MCF 10A (cell line): Measurements from ENCODE around the gene GTF2IRD1. TPM values are rescaled to one million over a fixed set of nuclear protein-coding genes. Genes with fewer than 3 reads are reported as not detected.

Experiments used
- BruUV-seq: library from RNA; stranded (reverse); fragments of 400-500 nt; replicated peaks from 2 replicates; lab custom pipeline; 2021; lab: Mats Ljungman, UMichigan
- CTCF ChIA-PET: fragments of 300-600 bp; sonication (Branson Sonifier 250); formaldehyde crosslinking; extraction: SDS; loops from one replicate; lab custom pipeline; 2021; ENCODE audit warnings: antibody characterized with exemption, inconsistent platforms; lab: Yijun Ruan, JAX
- POLR2A ChIA-PET: fragments of 300-600, 350-650 bp; sonication (Branson Sonifier 250); formaldehyde crosslinking; extraction: SDS; loops from one replicate; lab custom pipeline; 2020; ENCODE audit warnings: antibody characterized with exemption, inconsistent platforms; lab: Yijun Ruan, JAX
- DNase-seq: peaks from one replicate; pipeline ENCODE4 v3.0.0-alpha.2; 2018; ENCODE audit not compliant: unreplicated experiment
- H3K27ac Mint-ChIP-seq: one replicate; pipeline ENCODE4 v1.8.0; 2022; ENCODE audit warnings: mild to moderate bottlenecking, low read depth, mixed read lengths; ENCODE audit not compliant: unreplicated experiment
- H3K27me3 Mint-ChIP-seq: one replicate; pipeline ENCODE4 v1.8.0; 2022; ENCODE audit warnings: mixed read lengths; ENCODE audit not compliant: insufficient read depth, unreplicated experiment
- H3K36me3 Mint-ChIP-seq: one replicate; pipeline ENCODE4 v1.8.0; 2022; ENCODE audit warnings: mild to moderate bottlenecking, moderate library complexity, mixed read lengths; ENCODE audit not compliant: insufficient read depth, unreplicated experiment
- H3K4me1 Mint-ChIP-seq: one replicate; pipeline ENCODE4 v1.8.0; 2022; ENCODE audit warnings: mixed read lengths; ENCODE audit not compliant: insufficient read depth, unreplicated experiment
- H3K4me3 Mint-ChIP-seq: one replicate; pipeline ENCODE4 v1.8.0; 2022; ENCODE audit warnings: mild to moderate bottlenecking, moderate library complexity, mixed read lengths; ENCODE audit not compliant: unreplicated experiment
- H3K9me3 Mint-ChIP-seq: one replicate; pipeline ENCODE4 v1.8.0; 2022; ENCODE audit warnings: mixed read lengths; ENCODE audit not compliant: unreplicated experiment
- CTCF ChIP-seq: fragments of 200-600 bp; IDR thresholded peaks from one replicate; pipeline ENCODE4 v1.8.0; 2022; ENCODE audit warnings: antibody characterized with exemption, mild to moderate bottlenecking; ENCODE audit not compliant: unreplicated experiment
- intact Hi-C: fragments of 100-400 bp; cut with micrococcal nuclease; formaldehyde crosslinking; loops from 2 replicates; pipeline ENCODE4 v1.14.1; 2022
- total RNA-seq: library from RNA; stranded (reverse); gene quantifications from 2 replicates; pipeline ENCODE4 v1.2.3, GENCODE V29; 2022

Gene GTF2IRD1
- total RNA-seq, 1 experiment from 2014 or later: 77.6 TPM

- intact Hi-C loops: no loop called here
- TF ChIP-seq CTCF: no peak
- POLR2A ChIA-PET: interaction anchor here (1.0 kb wide), 1 partner anchor 15 kb away, joined by 4 read pairs; no protein-coding TSS in a partner anchor
- BruUV-seq: no TSS peak
- Mint-ChIP-seq H3K36me3 (peaks cover 89% of the 10 kb centered on the region), H3K27ac (no peak overlapping the region), H3K4me3 (no peak overlapping the region), H3K4me1 (no peaks in the 10 kb centered on the region), H3K27me3 (no peaks in the 10 kb centered on the region), H3K9me3 (no peaks in the 10 kb centered on the region)
- no peak for DNase-seq
- CTCF ChIA-PET: no interaction called here
Observed at GRCh38 chr7:74518041-74518440, 64.3 kb downstream of the GTF2IRD1 start.

- no peaks in the 10 kb centered on the region for H3K9me3 Mint-ChIP-seq
- intact Hi-C loops: no loop called here
- no peak overlapping the region for H3K27ac Mint-ChIP-seq
- no TSS peak for BruUV-seq
- DNase-seq: no peak
- no peaks in the 10 kb centered on the region for H3K27me3 Mint-ChIP-seq
- peaks cover 89% of the 10 kb centered on the region for H3K36me3 Mint-ChIP-seq
- ChIA-PET POLR2A (interaction anchor here (1.0 kb wide), 1 partner anchor 16 kb away, joined by 4 read pairs; no protein-coding TSS in a partner anchor), CTCF (interaction anchor here (1.2 kb wide), 2 partner anchors 15 to 101 kb away, joined by 3 to 5 read pairs; no protein-coding TSS in a partner anchor)
- no peak for TF ChIP-seq CTCF
- no peaks in the 10 kb centered on the region for H3K4me1 Mint-ChIP-seq
- no peak overlapping the region for H3K4me3 Mint-ChIP-seq
Observed at GRCh38 chr7:74518654-74519053, 64.9 kb downstream of the GTF2IRD1 start.

GRCh38 chr7:74519395-74519794, 65.7 kb downstream of the GTF2IRD1 start:
- Mint-ChIP-seq H3K4me3 (no peak overlapping the region), H3K9me3 (no peaks in the 10 kb centered on the region), H3K27me3 (no peaks in the 10 kb centered on the region), H3K36me3 (peaks cover 91% of the 10 kb centered on the region), H3K27ac (no peak overlapping the region), H3K4me1 (no peaks in the 10 kb centered on the region)
- DNase-seq: no peak
- TF ChIP-seq CTCF: no peak
- ChIA-PET POLR2A (interaction anchor here (1.0 kb wide), 1 partner anchor 109 kb away, joined by 3 read pairs; no protein-coding TSS in a partner anchor), CTCF (interaction anchor here (0.6 to 1.2 kb wide), 3 partner anchors 15 to 102 kb away, joined by 3 to 5 read pairs (median 4); no protein-coding TSS in a partner anchor)
- intact Hi-C loops: no loop called here
- BruUV-seq: no TSS peak

- H3K36me3 Mint-ChIP-seq: peaks cover 88% of the 10 kb centered on the region
- TF ChIP-seq CTCF: no peak
- no peak overlapping the region for H3K4me3 Mint-ChIP-seq
- H3K4me1 Mint-ChIP-seq: peaks cover 7% of the 10 kb centered on the region
- no peak overlapping the region for H3K27ac Mint-ChIP-seq
- no peak for DNase-seq
- H3K9me3 Mint-ChIP-seq: no peaks in the 10 kb centered on the region
- no TSS peak for BruUV-seq
- H3K27me3 Mint-ChIP-seq: no peaks in the 10 kb centered on the region
- POLR2A ChIA-PET: interaction anchor here (0.6 to 0.7 kb wide), 2 partner anchors 38 to 139 kb away, joined by 3 read pairs; no protein-coding TSS in a partner anchor
- intact Hi-C loops: no loop called here
- CTCF ChIA-PET: interaction anchor here (1.4 kb wide), 1 partner anchor 104 kb away, joined by 6 read pairs; no protein-coding TSS in a partner anchor
Observed at GRCh38 chr7:74521855-74522254, 68.1 kb downstream of the GTF2IRD1 start.
